A549 treated with AZD9567 at 1 μM for 4 hours (cell line): Measurements from ENCODE around the gene UQCRC1. TPM values are rescaled to one million over a fixed set of nuclear protein-coding genes. Genes with fewer than 3 reads are reported as not detected.

Experiments
- total RNA-seq: library from RNA; stranded (reverse); fragments of 200-300 nt; extraction: Qiagen RNA extraction; gene quantifications from 5 replicates; pipeline ENCODE4 v1.2.3, GENCODE V29; 2022; ENCODE audit not compliant: insufficient read depth

UQCRC1 gene
- 169 to 205 TPM (median 174 TPM) in 5 replicates for total RNA-seq

DNA sequence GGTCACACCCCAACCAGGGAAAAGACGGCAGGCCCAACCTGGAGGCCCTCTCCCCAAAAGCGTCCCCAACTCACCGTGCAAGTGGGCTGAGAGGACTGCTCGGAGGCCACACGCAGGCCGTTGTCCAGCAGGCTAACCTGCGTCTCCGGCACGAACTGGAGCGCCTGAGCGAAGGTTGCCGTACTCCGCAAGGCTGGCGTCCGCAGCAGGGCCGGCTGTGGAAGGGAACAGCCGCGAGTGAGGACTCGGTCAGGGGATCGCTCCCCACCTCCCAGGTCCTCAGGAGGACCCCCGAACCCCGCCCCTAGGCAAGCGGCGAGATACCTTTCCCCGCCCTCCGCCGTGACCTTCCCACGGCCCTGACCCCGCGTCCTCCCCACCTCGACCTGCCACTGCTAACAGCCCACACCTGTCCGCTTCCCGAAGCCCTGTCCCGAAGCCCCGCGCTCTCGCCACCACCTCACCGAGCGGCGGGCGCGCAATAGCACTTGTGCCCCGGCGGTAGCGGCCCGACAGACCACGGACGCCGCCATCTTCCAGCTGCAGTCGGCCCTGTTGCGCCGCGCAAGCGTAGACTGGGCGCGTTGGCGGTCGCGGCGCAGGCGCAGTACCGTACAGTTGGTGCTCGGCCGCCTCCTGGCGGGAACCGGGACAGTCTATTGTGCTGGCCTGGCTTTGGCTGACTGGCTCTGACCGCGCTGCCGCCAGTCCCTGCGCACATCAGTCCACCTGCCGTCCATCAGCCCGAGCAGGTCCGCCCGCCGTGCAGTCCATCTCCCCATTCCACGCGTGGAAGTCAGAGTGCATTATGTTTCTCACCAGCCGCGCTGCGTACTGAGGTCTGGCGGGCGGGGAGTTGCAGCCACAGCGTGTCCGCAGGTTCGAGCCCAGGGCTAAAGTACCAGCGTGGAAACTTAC lies at the start of gene UQCRC1:
UQCRC1 (minus strand) TSS at position 559 of the 918 bp plus-strand sequence; CDS start at position 533, 26 bp downstream.

DNA sequence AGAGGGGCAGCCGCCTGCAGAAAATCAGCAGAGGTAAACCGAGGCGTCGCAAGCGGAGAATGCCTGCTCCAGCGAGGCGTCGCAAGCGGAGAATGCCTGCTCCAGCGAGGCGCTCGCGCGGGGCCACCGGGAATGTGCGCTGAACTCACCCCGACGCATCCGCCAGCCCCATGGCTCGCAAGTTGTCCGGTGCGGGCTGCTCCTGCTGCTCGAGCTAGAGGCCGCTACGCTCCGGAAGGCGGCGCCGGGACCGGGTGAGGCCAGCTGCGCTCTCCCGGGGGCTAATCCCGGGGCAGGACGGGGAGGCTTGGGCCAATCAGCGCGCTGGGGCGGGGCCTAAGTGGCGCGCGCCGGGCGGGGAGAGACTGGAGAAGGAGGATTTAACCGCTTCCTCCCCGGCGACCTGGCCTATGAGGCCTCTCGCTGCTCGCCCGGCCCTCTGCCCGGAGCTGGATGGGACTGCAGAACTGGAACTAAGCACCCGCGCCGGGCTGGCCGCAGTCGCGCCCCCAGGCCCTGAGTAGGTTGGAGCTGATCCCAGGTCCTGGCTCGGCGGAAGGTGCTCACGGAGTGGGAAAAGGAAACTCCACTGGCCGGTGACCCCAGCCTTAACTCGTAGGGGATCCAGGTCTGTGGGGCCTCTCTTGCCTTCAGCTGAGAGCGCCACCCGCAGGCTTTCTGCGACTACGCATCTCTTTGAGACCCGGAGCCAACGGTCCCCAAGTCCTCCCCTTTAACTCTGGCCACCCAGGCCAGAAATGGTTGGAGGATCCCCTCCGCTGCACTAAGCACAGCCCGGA lies 26.0 kb upstream of the UQCRC1 start, which contains the start of gene SLC26A6:
SLC26A6 (minus strand) TSS at position 240 of the 800 bp plus-strand sequence; CDS start at position 172, 68 bp downstream.

DNA sequence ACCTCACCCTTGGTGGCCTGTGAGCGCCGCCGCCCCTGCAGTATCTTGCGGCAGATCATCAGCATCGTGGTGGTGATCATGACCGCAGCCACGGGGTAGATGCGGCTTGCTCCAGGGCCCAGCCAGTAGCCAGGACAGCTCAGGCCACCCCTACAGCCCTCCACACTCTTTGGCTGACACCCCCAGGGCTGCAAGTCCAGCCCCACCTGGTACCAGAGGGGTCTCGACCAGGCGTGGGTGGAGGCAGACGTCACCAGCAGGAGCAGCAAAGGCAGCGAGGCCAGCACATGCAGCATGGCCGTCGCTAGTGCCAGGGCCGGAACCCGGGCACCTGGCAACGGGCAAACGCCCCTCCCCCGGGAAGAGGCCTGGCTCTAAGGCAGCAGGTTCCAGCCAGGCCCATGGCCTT lies 12.0 kb upstream of the UQCRC1 start, which contains the start of gene TMEM89:
TMEM89 (minus strand) TSS at position 309 of the 409 bp plus-strand sequence; CDS start at position 296, 13 bp downstream.

DNA sequence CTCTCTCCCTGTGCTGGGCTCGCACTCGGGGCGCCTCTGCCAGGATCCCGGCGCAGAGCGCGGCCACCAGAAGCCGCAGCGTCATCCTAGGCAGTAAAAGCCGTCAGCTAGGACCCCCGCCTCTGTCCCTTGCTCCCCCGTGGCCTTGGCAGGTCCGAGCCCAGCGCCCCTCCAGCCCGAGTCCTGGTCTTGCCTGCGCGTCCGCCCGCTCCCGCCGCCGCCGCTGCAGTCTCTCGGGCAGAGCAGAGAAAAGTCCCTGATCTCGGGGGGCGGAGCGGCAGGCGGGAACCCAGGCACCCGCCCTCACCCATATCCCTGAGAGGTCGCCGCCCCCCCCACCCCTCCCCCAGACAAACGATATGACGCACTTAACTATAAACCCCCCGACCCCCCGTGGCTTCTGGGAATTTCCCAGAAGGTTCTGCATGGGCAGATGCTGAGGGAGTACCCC lies 14.3 kb downstream of the UQCRC1 start, which contains the start of gene COL7A1:
COL7A1 (minus strand) TSS at position 255 of the 451 bp plus-strand sequence; CDS start at position 85, 170 bp downstream.

DNA sequence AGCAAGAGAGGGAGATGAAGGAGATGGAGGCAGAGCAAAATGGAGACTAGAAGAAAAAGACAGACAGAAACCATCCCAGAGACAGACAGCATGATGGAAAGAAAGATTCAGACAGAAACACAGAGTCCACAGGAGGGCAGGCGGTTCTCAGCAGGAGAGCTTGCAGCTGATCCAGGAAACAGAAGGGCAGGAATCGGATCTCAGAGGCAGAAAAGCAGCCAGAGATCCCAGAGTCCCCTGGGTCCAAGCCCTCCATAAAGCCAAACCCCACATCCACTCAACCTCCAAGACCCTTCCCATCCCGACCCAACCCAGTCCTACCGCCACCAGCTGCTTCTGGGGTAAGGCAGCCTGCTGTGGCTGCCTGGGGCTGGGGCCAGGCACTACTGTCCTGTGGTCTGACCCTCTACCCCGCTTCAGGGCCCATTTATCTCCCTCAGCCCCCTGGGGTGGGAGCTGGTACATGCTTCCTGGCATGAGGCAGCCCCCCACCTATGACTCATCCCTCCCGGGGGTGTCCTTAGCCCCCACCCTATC lies 46.0 kb downstream of the UQCRC1 start, which contains the start of gene UCN2:
UCN2 (minus strand) TSS at position 400 of the 537 bp plus-strand sequence. CDS start 657 bp downstream, outside the sequence.

DNA sequence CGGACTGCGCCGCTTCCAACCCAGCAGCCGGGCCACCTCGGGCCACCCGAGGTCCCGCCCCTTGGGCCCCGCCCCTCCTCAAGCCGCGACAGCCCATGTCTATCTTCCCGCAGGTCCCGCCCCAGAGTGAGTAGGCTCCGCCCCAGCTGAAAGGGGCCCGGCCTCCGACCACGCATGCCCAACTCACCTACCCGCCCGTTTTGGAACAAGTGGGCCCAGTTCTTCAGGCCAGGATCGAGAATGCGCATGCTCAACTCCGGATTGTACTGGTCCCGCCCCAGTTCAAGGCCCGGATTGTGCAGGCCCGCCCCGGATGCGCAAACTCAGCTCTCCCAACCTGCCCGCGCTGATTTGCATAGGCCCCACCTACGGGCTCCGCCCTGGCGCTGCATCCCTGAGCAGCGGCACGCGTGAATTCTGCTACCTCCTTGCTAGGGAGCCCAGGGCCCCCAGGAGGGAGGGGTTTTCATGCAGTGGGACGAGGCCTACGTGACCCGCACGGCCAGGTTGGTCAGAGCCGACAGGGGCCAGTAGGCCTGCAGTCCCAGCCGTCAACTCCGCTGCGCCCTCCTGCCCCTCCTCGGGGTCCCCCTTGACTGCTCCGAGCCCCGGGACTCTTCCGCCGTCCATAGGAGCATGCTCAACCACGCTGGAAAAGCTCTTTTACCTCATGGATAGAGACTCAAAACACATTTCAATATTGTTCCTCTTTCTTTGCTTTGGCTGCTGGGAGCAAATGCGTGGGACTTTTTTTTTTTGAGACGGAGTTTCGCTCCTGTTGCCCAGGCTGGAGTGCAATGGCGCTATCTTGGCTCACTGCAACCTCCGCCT lies 52.4 kb downstream of the UQCRC1 start, which contains the start of gene PFKFB4:
PFKFB4 (minus strand) TSS at position 8 of the 831 bp plus-strand sequence. CDS start 26 bp downstream, outside the sequence.

Other genes with a start within 250 kb of the UQCRC1 start
- not detected in 5 replicates for gene FBXW12, start 237.4 kb downstream of the UQCRC1 start, total RNA-seq
- 13.6 to 22.0 TPM (median 16.2 TPM) in 5 replicates for gene PLXNB1, start 179.6 kb downstream of the UQCRC1 start, total RNA-seq
- 24.0 to 33.2 TPM (median 26.9 TPM) in 5 replicates for gene CCDC51, start 169.5 kb downstream of the UQCRC1 start, total RNA-seq
- gene TMA7, start 169.4 kb downstream of the UQCRC1 start, total RNA-seq, result 283 to 301 TPM (median 288 TPM) in 5 replicates
- 10.4 to 11.7 TPM (median 10.9 TPM) in 5 replicates for gene ATRIP, start 162.9 kb downstream of the UQCRC1 start, total RNA-seq
- 104 to 129 TPM (median 116 TPM) in 5 replicates for gene SHISA5, start 105.5 kb downstream of the UQCRC1 start, total RNA-seq
- 9.4 to 15.1 TPM (median 12.8 TPM) in 5 replicates for gene PFKFB4, start 52.8 kb downstream of the UQCRC1 start, total RNA-seq
- 5.2 to 10.0 TPM (median 9.6 TPM) in 5 replicates for gene UCN2, start 45.9 kb downstream of the UQCRC1 start, total RNA-seq
- gene COL7A1, start 14.3 kb downstream of the UQCRC1 start, total RNA-seq, result 78.4 to 198 TPM (median 177 TPM) in 5 replicates
- 0.23 TPM in 1 of 5 replicates, not detected in the others for gene TMEM89, start 12.1 kb upstream of the UQCRC1 start, total RNA-seq
- gene SLC26A6, start 25.8 kb upstream of the UQCRC1 start, total RNA-seq, result 8.4 to 23.6 TPM (median 18.4 TPM) in 5 replicates
- gene CELSR3, start 53.2 kb upstream of the UQCRC1 start, total RNA-seq, result 2.9 to 4.8 TPM (median 4.2 TPM) in 5 replicates
- gene NCKIPSD, start 76.3 kb upstream of the UQCRC1 start, total RNA-seq, result 9.9 to 13.6 TPM (median 11.5 TPM) in 5 replicates
- gene IP6K2, start 107.6 kb upstream of the UQCRC1 start, total RNA-seq, result 46.0 to 54.1 TPM (median 51.6 TPM) in 5 replicates
- 15.5 to 19.1 TPM (median 18.8 TPM) in 5 replicates for gene PRKAR2A, start 238.2 kb upstream of the UQCRC1 start, total RNA-seq